ENCODE measurements around the gene SLC12A8.

SLC12A8 gene

DNA sequence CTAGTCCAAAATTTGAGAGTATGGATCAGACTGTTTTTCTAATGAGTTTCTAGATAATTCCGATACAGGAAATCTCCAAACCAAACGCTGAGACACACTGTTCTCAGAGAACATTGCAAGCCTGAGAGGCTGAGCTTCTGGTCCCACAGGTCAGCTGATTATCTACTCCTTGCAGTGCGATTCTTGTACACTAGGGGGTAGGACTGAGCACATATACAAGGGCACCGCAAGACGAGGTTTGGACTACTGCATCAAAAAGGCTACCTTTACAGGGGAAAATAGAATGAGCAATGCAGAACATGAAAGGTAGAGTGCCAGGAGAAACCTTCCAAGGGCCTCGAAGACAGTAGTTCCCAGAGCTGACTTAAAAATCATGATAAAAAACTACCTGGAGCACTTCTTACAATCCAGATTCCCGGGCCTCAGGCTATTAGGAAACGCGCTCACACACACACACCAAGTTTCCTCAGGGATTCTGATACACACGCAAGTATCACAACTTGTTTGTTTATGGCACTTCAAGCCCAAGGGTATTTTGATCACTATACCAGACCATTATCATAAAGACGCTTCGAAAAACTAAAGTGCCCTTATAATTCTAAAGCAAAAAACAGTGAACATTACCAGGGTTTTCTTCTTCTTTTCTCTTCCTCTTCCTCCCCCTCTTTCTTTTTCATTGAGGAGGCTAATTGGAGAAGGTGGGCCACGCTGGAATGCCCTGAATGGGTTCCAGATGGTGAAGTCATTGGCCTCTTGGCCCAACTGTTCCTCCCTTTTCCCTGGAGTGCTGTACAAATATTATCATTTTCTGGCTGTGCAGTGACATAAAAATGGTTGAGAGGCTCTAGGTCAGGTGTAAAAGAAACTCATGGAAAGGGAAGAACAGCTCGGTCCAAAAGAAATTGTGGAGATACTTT is 61.8 kb downstream of the SLC12A8 start:
- H3K4me3 ChIP-seq (ENCODE audit: low read depth, low read length) = no peak overlapping the region
- no peak for TF ChIP-seq MYC (IDR thresholded peaks at IDR 0.05; ENCODE audit: low read depth, low read length)
- no peak for TF ChIP-seq MAX (IDR thresholded peaks at IDR 0.05; ENCODE audit: low read depth, low read length)
- TF ChIP-seq, protein P1, sequence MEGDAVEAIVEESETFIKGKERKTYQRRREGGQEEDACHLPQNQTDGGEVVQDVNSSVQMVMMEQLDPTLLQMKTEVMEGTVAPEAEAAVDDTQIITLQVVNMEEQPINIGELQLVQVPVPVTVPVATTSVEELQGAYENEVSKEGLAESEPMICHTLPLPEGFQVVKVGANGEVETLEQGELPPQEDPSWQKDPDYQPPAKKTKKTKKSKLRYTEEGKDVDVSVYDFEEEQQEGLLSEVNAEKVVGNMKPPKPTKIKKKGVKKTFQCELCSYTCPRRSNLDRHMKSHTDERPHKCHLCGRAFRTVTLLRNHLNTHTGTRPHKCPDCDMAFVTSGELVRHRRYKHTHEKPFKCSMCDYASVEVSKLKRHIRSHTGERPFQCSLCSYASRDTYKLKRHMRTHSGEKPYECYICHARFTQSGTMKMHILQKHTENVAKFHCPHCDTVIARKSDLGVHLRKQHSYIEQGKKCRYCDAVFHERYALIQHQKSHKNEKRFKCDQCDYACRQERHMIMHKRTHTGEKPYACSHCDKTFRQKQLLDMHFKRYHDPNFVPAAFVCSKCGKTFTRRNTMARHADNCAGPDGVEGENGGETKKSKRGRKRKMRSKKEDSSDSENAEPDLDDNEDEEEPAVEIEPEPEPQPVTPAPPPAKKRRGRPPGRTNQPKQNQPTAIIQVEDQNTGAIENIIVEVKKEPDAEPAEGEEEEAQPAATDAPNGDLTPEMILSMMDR (IDR thresholded peaks at IDR 0.05; ENCODE audit: low read depth, low read length) = peak; percentile 62
- TF ChIP-seq POLR2A (IDR thresholded peaks at IDR 0.05; ENCODE audit: extremely low read depth, insufficient read length) = no peak
- peak; percentile 68 for DNase-seq (ENCODE audit: low read depth)

DNA sequence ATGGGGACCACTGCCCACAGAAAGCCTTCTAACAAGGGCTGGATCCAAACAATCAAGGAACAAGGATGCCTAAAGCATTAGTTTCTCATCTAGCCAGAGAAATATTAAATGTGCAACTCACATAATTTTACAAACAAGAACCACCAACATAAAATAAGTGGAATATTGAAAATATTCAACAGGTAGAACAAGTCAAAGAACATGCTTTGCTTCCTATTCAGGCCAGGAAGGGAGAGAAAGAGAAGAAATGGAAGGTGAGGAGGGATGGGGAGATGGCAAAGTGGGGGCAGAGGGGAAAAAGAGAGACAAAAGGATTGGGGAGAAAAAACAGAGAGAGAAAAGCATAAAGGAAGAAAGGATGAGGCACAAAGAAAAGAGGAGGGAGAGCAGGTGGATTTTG is 63.1 kb downstream of the SLC12A8 start:
- no peak overlapping the region for H3K4me3 ChIP-seq (ENCODE audit: low read depth, low read length)
- TF ChIP-seq POLR2A (IDR thresholded peaks at IDR 0.05; ENCODE audit: extremely low read depth, insufficient read length) (no peak), MAX (IDR thresholded peaks at IDR 0.05; ENCODE audit: low read depth, low read length) (no peak), MYC (IDR thresholded peaks at IDR 0.05; ENCODE audit: low read depth, low read length) (no peak)
- TF ChIP-seq, protein P1 (IDR thresholded peaks at IDR 0.05; ENCODE audit: low read depth, low read length) = no peak
- no peak for DNase-seq (ENCODE audit: low read depth)

DNA sequence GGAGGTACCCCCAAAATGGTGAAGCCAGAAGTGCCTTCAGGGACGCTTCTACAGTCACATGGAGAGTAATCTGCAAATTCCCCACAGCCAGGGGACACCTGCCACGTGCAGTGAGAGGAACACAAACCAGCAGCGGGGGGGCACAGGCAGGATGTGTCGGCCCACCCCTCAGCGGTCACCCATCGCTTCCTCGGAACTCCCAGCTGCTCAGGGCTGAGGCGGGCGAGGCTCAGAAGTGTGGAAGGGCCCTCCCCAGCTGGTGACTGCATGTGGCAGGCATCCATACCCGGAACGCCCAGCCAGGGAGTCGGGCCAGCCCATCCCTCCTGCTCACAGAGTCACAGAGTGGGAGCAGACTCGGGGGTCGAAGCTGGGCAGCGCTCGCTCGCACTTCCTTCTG is 63.7 kb downstream of the SLC12A8 start:
- no peak overlapping the region for H3K4me3 ChIP-seq (ENCODE audit: low read depth, low read length)
- TF ChIP-seq MAX (IDR thresholded peaks at IDR 0.05; ENCODE audit: low read depth, low read length) = no peak
- no peak for TF ChIP-seq MYC (IDR thresholded peaks at IDR 0.05; ENCODE audit: low read depth, low read length)
- TF ChIP-seq POLR2A (IDR thresholded peaks at IDR 0.05; ENCODE audit: extremely low read depth, insufficient read length) = no peak
- TF ChIP-seq, protein P1 (IDR thresholded peaks at IDR 0.05; ENCODE audit: low read depth, low read length) = no peak
- DNase-seq (ENCODE audit: low read depth) = no peak

DNA sequence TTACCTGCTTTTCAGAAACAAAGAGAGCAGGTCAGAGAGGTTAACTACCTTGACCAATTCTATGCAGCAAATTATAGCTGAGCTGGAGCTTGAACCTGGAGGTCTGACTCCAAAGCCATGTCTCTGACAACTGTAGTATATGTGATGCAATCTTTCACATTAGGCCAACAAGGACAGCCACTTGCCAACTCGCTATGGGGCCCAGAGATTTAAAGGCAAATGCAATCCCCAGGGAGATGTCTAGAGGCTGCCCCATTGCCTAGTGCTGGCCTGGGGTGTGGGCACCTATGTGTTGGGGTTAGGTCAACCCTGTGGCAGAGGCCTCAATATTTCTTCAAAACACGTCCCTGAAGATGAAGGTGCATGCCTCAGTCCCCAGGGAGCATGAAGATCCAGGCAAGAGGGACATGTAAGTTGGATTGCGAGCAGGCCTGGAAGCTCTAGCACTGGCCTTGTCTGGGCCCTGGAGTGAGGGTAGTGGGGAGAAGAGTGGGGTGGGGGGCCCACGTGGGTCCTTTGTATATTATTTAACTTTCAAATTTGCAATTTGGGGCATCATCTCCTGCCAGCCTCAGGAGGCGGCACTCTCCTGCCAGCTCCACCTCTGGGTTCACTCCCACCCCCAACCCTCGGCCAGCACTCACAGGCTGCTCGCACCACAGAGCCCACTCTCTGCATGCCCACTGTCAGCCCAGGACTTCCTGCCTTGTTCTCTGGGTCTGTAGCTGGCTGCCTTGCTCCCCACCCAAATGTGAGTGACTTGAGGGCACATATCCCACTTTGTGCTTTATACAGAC is 64.3 kb downstream of the SLC12A8 start:
- TF ChIP-seq POLR2A (IDR thresholded peaks at IDR 0.05; ENCODE audit: extremely low read depth, insufficient read length) (no peak), MYC (IDR thresholded peaks at IDR 0.05; ENCODE audit: low read depth, low read length) (no peak), MAX (IDR thresholded peaks at IDR 0.05; ENCODE audit: low read depth, low read length) (no peak)
- TF ChIP-seq, protein P1 (IDR thresholded peaks at IDR 0.05; ENCODE audit: low read depth, low read length) = no peak
- no peak overlapping the region for H3K4me3 ChIP-seq (ENCODE audit: low read depth, low read length)
- peak; percentile 21 for DNase-seq (ENCODE audit: low read depth)

DNA sequence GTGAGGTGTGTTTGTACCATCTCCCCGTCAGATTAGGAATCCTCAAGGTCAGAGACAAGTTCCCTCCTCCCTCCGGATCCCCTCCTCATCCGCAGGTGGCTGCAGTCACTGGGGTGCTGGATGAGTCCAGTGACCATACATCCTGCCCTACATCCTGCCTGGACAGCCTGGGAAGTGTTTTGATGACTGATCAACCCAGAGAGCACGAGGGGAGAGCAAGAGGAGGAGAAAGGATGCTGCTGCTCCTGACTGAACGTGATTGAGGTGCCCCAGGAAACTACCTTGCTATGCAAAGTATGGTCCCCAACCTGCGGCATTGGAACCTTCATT is 65.1 kb downstream of the SLC12A8 start:
- H3K4me3 ChIP-seq (ENCODE audit: low read depth, low read length) = no peak overlapping the region
- TF ChIP-seq POLR2A (IDR thresholded peaks at IDR 0.05; ENCODE audit: extremely low read depth, insufficient read length) (no peak), MAX (IDR thresholded peaks at IDR 0.05; ENCODE audit: low read depth, low read length) (no peak), MYC (IDR thresholded peaks at IDR 0.05; ENCODE audit: low read depth, low read length) (no peak)
- TF ChIP-seq, protein P1 (IDR thresholded peaks at IDR 0.05; ENCODE audit: low read depth, low read length) = no peak
- no peak for DNase-seq (ENCODE audit: low read depth)
